Choroid plexus epithelial cell (primary cell): ENCODE measurements around the gene CD28.

Source experiments
- DNase-seq: peaks from one replicate; pipeline ENCODE4 v3.0.0-alpha.2; 2010; ENCODE audit warnings: low read depth
- H3K4me3 ChIP-seq: 2 replicates; pipeline ENCODE4 v1.5.1; 2011; ENCODE audit warnings: low read depth, mild to moderate bottlenecking, control low read depth, low read length, moderate library complexity
- TF ChIP-seq, protein P1 (sequence below): conservative IDR thresholded peaks from 2 replicates; pipeline ENCODE4 v1.5.1; 2011; ENCODE audit warnings: low read depth, mild to moderate bottlenecking, control low read depth, inconsistent platforms, low read length, moderate library complexity

Gene CD28

GRCh38 chr2:203664029-203664755 lies 42.2 kb upstream of the CD28 start:
- no peak overlapping the region for H3K4me3 ChIP-seq
- no peak for DNase-seq

GRCh38 chr2:203667838-203668237 lies 38.6 kb upstream of the CD28 start:
- DNase-seq = no peak
- H3K4me3 ChIP-seq = no peak overlapping the region
- TF ChIP-seq, protein P1, sequence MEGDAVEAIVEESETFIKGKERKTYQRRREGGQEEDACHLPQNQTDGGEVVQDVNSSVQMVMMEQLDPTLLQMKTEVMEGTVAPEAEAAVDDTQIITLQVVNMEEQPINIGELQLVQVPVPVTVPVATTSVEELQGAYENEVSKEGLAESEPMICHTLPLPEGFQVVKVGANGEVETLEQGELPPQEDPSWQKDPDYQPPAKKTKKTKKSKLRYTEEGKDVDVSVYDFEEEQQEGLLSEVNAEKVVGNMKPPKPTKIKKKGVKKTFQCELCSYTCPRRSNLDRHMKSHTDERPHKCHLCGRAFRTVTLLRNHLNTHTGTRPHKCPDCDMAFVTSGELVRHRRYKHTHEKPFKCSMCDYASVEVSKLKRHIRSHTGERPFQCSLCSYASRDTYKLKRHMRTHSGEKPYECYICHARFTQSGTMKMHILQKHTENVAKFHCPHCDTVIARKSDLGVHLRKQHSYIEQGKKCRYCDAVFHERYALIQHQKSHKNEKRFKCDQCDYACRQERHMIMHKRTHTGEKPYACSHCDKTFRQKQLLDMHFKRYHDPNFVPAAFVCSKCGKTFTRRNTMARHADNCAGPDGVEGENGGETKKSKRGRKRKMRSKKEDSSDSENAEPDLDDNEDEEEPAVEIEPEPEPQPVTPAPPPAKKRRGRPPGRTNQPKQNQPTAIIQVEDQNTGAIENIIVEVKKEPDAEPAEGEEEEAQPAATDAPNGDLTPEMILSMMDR = no peak

More at GRCh38 chr2:203664029-203664755, 42.2 kb upstream of the CD28 start:
- TF ChIP-seq, protein P1 = no peak

DNA sequence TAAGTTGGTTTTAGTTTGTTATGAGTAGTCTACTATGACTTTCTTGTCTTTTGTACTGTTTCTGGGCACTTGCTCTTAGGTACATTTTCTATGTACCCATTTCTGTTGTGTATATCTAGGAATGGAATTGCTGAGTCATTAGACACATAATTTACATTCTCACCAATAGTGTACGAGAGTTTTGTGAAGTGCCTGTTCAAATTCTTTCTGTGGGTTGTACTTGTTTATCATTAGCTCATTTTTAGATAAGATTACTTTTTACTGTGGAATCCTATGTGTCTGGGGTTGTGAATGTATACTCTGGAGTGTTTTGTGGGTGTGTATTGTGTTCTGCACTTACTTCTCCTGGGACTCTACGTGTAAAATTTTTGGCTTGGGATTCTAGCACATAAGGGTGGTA lies 36.6 kb upstream of the CD28 start:
- H3K4me3 ChIP-seq = no peak overlapping the region
- TF ChIP-seq, protein P1 = no peak
- peak; percentile 81 for DNase-seq

- TF ChIP-seq, protein P1 = no peak
- no peak overlapping the region for H3K4me3 ChIP-seq
- DNase-seq = peak; percentile 67
Observed at GRCh38 chr2:203670939-203671338, 35.5 kb upstream of the CD28 start.

- TF ChIP-seq, protein P1 = no peak
- DNase-seq = no peak
- H3K4me3 ChIP-seq = no peak overlapping the region
Observed at GRCh38 chr2:203671876-203672275, 34.6 kb upstream of the CD28 start.

GRCh38 chr2:203672856-203673255 lies 33.6 kb upstream of the CD28 start:
- TF ChIP-seq, protein P1 = no peak
- DNase-seq = peak; percentile 69
- H3K4me3 ChIP-seq = no peak overlapping the region

DNA sequence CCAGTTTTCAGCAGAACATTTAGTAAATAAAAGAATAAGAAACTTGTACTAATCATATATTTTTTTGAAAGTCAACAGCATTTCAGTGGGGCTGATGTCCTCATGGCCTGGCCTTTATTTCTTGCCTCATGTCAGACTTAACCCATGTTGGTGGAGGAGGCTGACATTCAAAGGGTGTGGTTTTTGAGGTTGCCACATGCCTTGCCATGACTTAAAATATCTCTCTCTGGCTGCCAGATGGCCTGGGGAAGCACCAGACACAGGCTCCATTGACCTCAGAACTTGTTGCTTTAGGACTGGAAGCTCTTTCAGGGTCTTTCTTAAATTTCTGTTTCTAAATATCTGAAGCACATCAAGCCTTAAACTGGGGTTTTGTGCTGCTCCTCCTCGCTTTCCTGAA lies 32.5 kb upstream of the CD28 start:
- TF ChIP-seq, protein P1 = no peak
- DNase-seq = peak; percentile 46
- H3K4me3 ChIP-seq = no peak overlapping the region
